ENCODE data around the gene KLK3. TPM values are rescaled to one million over a fixed set of nuclear protein-coding genes. Genes with fewer than 3 reads are reported as not detected.

The KLK3 gene
- total RNA-seq, 4 donors from 2014 or later: not detected

DNA sequence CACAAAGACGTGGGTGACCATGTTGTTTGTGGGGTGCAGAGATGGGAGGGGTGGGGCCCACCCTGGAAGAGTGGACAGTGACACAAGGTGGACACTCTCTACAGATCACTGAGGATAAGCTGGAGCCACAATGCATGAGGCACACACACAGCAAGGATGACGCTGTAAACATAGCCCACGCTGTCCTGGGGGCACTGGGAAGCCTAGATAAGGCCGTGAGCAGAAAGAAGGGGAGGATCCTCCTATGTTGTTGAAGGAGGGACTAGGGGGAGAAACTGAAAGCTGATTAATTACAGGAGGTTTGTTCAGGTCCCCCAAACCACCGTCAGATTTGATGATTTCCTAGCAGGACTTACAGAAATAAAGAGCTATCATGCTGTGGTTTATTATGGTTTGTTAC is 24.1 kb downstream of the KLK3 start:
- TF ChIP-seq CTCF (IDR thresholded peaks at IDR 0.05): no peak
- no peak for TF ChIP-seq POLR2A (IDR thresholded peaks at IDR 0.05)
- H3K27ac ChIP-seq: no peak overlapping the region
- no peaks in the 10 kb centered on the region for H3K36me3 ChIP-seq
- no peak overlapping the region for H3K4me3 ChIP-seq
- H3K9me3 ChIP-seq: no peaks in the 10 kb centered on the region
- 56 to 67% methylated on average over 4 to 5 of the region's 5 CpGs for WGBS, 2 donors
- intact Hi-C loops (cut with DNase I): no loop called here
- no peaks in the 10 kb centered on the region for H3K4me1 ChIP-seq
- DNase-seq: no peak
- H3K27me3 ChIP-seq: peaks cover 0 to 89% (median 0%) of the 10 kb centered on the region in 4 donors

- H3K36me3 ChIP-seq: no peaks in the 10 kb centered on the region
- TF ChIP-seq CTCF (IDR thresholded peaks at IDR 0.05): no peak
- no peak for TF ChIP-seq POLR2A (IDR thresholded peaks at IDR 0.05)
- H3K4me3 ChIP-seq: no peak overlapping the region
- no peak for DNase-seq
- H3K4me1 ChIP-seq: no peaks in the 10 kb centered on the region
- no peaks in the 10 kb centered on the region for H3K9me3 ChIP-seq
- no peak overlapping the region for H3K27ac ChIP-seq
- intact Hi-C loops (cut with DNase I): no loop called here
- peaks cover 0 to 87% (median 0%) of the 10 kb centered on the region in 4 donors for H3K27me3 ChIP-seq
- WGBS, 2 donors: 66 to 69% methylated on average over 5 of the region's 5 CpGs
Observed at GRCh38 chr19:50880241-50880640, 25.5 kb downstream of the KLK3 start.

GRCh38 chr19:50882188-50882587 is 27.5 kb downstream of the KLK3 start:
- no peak for DNase-seq
- Histone ChIP-seq H3K9me3 (no peaks in the 10 kb centered on the region), H3K4me3 (no peak overlapping the region), H3K4me1 (no peaks in the 10 kb centered on the region), H3K36me3 (no peaks in the 10 kb centered on the region), H3K27me3 (peaks cover 0 to 80% (median 0%) of the 10 kb centered on the region in 4 donors), H3K27ac (no peak overlapping the region)
- intact Hi-C loops (cut with DNase I): no loop called here
- TF ChIP-seq CTCF (IDR thresholded peaks at IDR 0.05): no peak
- TF ChIP-seq POLR2A (IDR thresholded peaks at IDR 0.05): no peak
- 67 to 70% methylated on average over 3 of the region's 3 CpGs for WGBS, 2 donors

DNA sequence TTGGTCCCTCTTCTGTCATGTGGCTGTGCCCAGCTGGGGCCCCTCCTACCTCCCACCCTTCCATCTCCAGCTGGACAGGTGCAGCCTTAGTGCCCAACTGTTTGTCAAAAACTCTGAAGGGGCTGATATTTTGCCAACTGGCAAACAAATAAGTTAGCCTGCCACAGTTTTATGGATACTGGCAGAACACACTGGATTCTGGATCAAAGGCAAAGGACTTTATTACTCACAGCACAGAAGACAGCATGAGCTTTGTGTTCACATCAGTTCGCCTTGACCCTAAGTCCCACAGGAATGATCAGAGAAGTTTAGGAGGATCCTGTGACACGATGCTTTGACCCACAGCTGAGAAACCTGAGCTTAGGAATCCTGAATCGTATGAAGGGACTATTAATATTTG is 34.9 kb downstream of the KLK3 start:
- no peak for DNase-seq
- intact Hi-C loops (cut with DNase I): no loop called here
- Histone ChIP-seq H3K27me3 (peaks cover 0 to 73% (median 0%) of the 10 kb centered on the region in 4 donors), H3K27ac (no peak overlapping the region), H3K4me1 (no peaks in the 10 kb centered on the region), H3K4me3 (no peak overlapping the region), H3K36me3 (no peaks in the 10 kb centered on the region), H3K9me3 (no peaks in the 10 kb centered on the region)
- WGBS, 2 donors: 45 to 61% methylated on average over 3 of the region's 3 CpGs
- TF ChIP-seq POLR2A (IDR thresholded peaks at IDR 0.05) (no peak), CTCF (IDR thresholded peaks at IDR 0.05) (no peak)

DNA sequence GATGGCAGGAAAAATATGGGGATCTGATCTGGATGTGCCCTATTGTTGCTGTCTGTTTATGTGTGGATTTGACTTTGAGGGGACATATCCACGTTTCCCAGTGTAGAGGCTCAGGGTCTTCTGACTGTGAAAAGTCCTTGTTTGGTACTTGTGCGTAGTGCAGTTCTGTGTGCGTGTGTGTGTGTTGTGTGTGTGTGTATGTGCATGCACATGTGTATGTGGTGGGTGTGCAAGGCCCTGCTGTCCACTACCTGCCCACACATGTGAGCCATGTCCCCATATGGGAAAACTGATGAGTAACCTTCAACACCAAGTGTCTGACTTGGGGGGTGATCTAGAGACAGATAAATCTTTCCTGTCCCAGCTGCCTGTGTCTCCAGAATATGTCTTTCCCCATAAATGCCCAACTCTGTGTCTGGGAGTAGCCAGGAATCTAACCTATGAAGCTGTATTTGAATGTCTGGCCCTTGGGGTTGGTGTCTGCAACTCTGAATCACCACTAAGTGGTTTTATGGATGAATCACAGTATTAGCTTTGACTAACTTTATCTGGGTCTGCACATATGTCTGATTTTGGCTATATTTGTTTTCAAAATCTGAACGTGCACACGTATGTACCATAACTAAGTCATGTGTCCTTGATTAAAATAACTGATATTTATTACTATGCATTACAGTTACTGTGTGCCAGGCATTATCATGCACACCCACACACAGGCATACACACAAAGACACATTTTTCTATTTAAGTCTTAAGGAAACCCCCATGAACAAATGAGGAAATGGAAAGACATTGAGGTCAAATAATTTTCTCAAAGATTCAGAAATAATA is 35.9 kb downstream of the KLK3 start:
- DNase-seq: no peak
- Histone ChIP-seq H3K36me3 (no peaks in the 10 kb centered on the region), H3K27me3 (peaks cover 0 to 68% (median 0%) of the 10 kb centered on the region in 4 donors), H3K4me3 (no peak overlapping the region), H3K4me1 (no peaks in the 10 kb centered on the region), H3K9me3 (no peaks in the 10 kb centered on the region), H3K27ac (no peak overlapping the region)
- 39 to 55% methylated on average over 5 of the region's 5 CpGs for WGBS, 2 donors
- intact Hi-C loops (cut with DNase I): no loop called here
- TF ChIP-seq CTCF (IDR thresholded peaks at IDR 0.05) (no peak), POLR2A (IDR thresholded peaks at IDR 0.05) (no peak)

All from esophagus squamous epithelium (tissue), 5 donors.